Gastrocnemius medialis (tissue), 4 donors: ENCODE measurements around the gene ANKS6.

ENCODE experiments used
- CTCF ChIP-seq, 5 experiments: fragments of 450-650 bp in 3 of 5; fragments of 200-600 bp in 2 of 5; sonication (generic) in 2 of 5; IDR thresholded peaks in 4 of 5; conservative IDR thresholded peaks in 1 of 5; 1 replicate in 4 of 5; 2 replicates in 1 of 5; pipeline ENCODE4 v1.5.1; 2016 to 2019; ENCODE audit warnings: antibody characterized with exemption in 5 of 5, mild to moderate bottlenecking in 3 of 5, moderate library complexity in 3 of 5
- POLR2A ChIP-seq, 2 donors: fragments of 450-650 bp; IDR thresholded peaks; one replicate each; pipeline ENCODE4 v1.6.1; 2017; ENCODE audit warnings: antibody characterized with exemption in 2 of 2, mild to moderate bottlenecking in 2 of 2, moderate library complexity in 2 of 2

- TF ChIP-seq CTCF (IDR thresholded peaks at IDR 0.05 in 4 of 5, conservative IDR thresholded peaks at IDR 0.05 in 1 of 5), result no peak
- no peak for TF ChIP-seq POLR2A (IDR thresholded peaks at IDR 0.05)
These were observed 18.7 kb downstream of the ANKS6 start for GRCh38 chr9:98777618-98778017.
